BLaER1 treated with 17β-estradiol and CSF1 and Interleukin-3, amounts not matched to agents 10 nM and 100 nM (cell line): ENCODE results near the gene QKI.
"Not testable (repeated sequence)": the region's sequence is repeated elsewhere in the genome, so short reads cannot be mapped to it uniquely, and the experiment has no call there.

Experiments
- H3K27ac ChIP-seq, 11 experiments: shearing (Covaris generic); formaldehyde crosslinking; 2 replicates each; pipeline ENCODE4 v1.8.1; 2022
- H3K27me3 ChIP-seq, 11 experiments: shearing (Covaris generic); formaldehyde crosslinking; 2 replicates each; pipeline ENCODE4 v1.8.1; 2022
- H3K36me3 ChIP-seq, 11 experiments: shearing (Covaris generic); formaldehyde crosslinking; 2 replicates each; pipeline ENCODE4 v1.8.1; 2022
- H3K4me1 ChIP-seq, 10 experiments: shearing (Covaris generic); formaldehyde crosslinking; 2 replicates each; pipeline ENCODE4 v1.8.1; 2022
- H3K4me2 ChIP-seq, 11 experiments: shearing (Covaris generic); formaldehyde crosslinking; 2 replicates each; pipeline ENCODE4 v1.8.1; 2022
- H3K4me3 ChIP-seq, 10 experiments: shearing (Covaris generic); formaldehyde crosslinking; 2 replicates each; pipeline ENCODE4 v1.8.1; 2022
- H3K9ac ChIP-seq, 11 experiments: shearing (Covaris generic); formaldehyde crosslinking; 2 replicates each; pipeline ENCODE4 v1.8.1; 2022
- H3K9me3 ChIP-seq, 11 experiments: shearing (Covaris generic); formaldehyde crosslinking; replicated peaks in 1 of 11; 2 replicates each; pipeline ENCODE4 v1.8.1; 2022
- H4K20me1 ChIP-seq, 11 experiments: shearing (Covaris generic); formaldehyde crosslinking; 2 replicates each; pipeline ENCODE4 v1.8.1; 2022
- Cebpa-rat ChIP-seq, 11 experiments: shearing (Covaris generic); IDR thresholded peaks; 2 replicates each; pipeline ENCODE4 v1.8.1; 2022

QKI gene

GRCh38 chr6:163461696-163462095 lies 47.2 kb downstream of the QKI start:
- TF ChIP-seq Cebpa-rat (IDR thresholded peaks at IDR 0.05), result no peak
- H3K4me1 ChIP-seq, result peaks cover 8 to 52% (median 26%) of the 10 kb centered on the region in 10 experiments; a peak in 19 of 20 replicates
- no peaks in the 10 kb centered on the region for H3K27me3 ChIP-seq
- H3K4me2 ChIP-seq, result no peak overlapping the region
- H3K36me3 ChIP-seq, result peaks cover 71 to 91% (median 78%) of the 10 kb centered on the region in 11 experiments
- no peak overlapping the region for H3K4me3 ChIP-seq
- no peak overlapping the region for H3K9ac ChIP-seq
- H4K20me1 ChIP-seq, result peaks cover 0 to 100% (median 29%) of the 10 kb centered on the region in 11 experiments; a peak in 17 of 22 replicates
- H3K9me3 ChIP-seq, result peaks cover 0 to 56% (median 41%) of the 10 kb centered on the region in 11 experiments; a peak in 17 of 22 replicates
- H3K27ac ChIP-seq, result no peak overlapping the region

- Histone ChIP-seq H3K27ac (no peak overlapping the region), H3K4me1 (peaks cover 8 to 52% (median 20%) of the 10 kb centered on the region in 10 experiments; a peak in 17 of 20 replicates), H3K9ac (no peak overlapping the region), H3K27me3 (no peaks in the 10 kb centered on the region), H3K36me3 (peaks cover 56 to 93% (median 70%) of the 10 kb centered on the region in 11 experiments), H3K9me3 (peaks cover 0 to 65% (median 47%) of the 10 kb centered on the region in 11 experiments; a peak in 18 of 22 replicates), H3K4me3 (no peak overlapping the region), H4K20me1 (peaks cover 0 to 100% (median 17%) of the 10 kb centered on the region in 11 experiments; a peak in 15 of 22 replicates), H3K4me2 (no peak overlapping the region)
- no peak for TF ChIP-seq Cebpa-rat (IDR thresholded peaks at IDR 0.05)
Observed at GRCh38 chr6:163463180-163463579, 48.7 kb downstream of the QKI start.

GRCh38 chr6:163463795-163464194 lies 49.3 kb downstream of the QKI start:
- Histone ChIP-seq H3K9me3 (peaks cover 0 to 71% (median 53%) of the 10 kb centered on the region in 11 experiments; a peak in 19 of 22 replicates), H3K4me2 (no peak overlapping the region), H3K9ac (no peak overlapping the region), H3K4me3 (no peak overlapping the region), H3K4me1 (peaks cover 8 to 52% (median 16%) of the 10 kb centered on the region in 10 experiments; a peak in 17 of 20 replicates), H3K27ac (no peak overlapping the region), H3K36me3 (peaks cover 55 to 93% (median 70%) of the 10 kb centered on the region in 11 experiments), H4K20me1 (peaks cover 0 to 100% (median 11%) of the 10 kb centered on the region in 11 experiments; a peak in 15 of 22 replicates), H3K27me3 (no peaks in the 10 kb centered on the region)
- no peak for TF ChIP-seq Cebpa-rat (IDR thresholded peaks at IDR 0.05)

- no peak for TF ChIP-seq Cebpa-rat (IDR thresholded peaks at IDR 0.05)
- no peak overlapping the region for H3K9ac ChIP-seq
- H3K9me3 ChIP-seq, result peaks cover 13 to 92% (median 79%) of the 10 kb centered on the region in 11 experiments
- H4K20me1 ChIP-seq, result peaks cover 0 to 100% (median 0%) of the 10 kb centered on the region in 11 experiments; a peak in 11 of 22 replicates
- H3K27me3 ChIP-seq, result no peaks in the 10 kb centered on the region
- no peak overlapping the region for H3K27ac ChIP-seq
- H3K4me2 ChIP-seq, result no peak overlapping the region
- peaks cover 0 to 36% (median 0%) of the 10 kb centered on the region in 10 experiments; a peak in 3 of 20 replicates for H3K4me1 ChIP-seq
- peaks cover 74 to 98% (median 88%) of the 10 kb centered on the region in 11 experiments for H3K36me3 ChIP-seq
- no peak overlapping the region for H3K4me3 ChIP-seq
Observed at GRCh38 chr6:163466839-163467390, 52.4 kb downstream of the QKI start.

GRCh38 chr6:163468738-163469137 lies 54.2 kb downstream of the QKI start:
- no peaks in the 10 kb centered on the region for H3K27me3 ChIP-seq
- no peak overlapping the region for H3K4me3 ChIP-seq
- peaks cover 64 to 93% (median 80%) of the 10 kb centered on the region in 11 experiments for H3K36me3 ChIP-seq
- peaks cover 0 to 36% (median 0%) of the 10 kb centered on the region in 10 experiments; a peak in 3 of 20 replicates for H3K4me1 ChIP-seq
- peaks cover 13 to 83% (median 68%) of the 10 kb centered on the region in 11 experiments for H3K9me3 ChIP-seq
- no peak overlapping the region for H3K9ac ChIP-seq
- TF ChIP-seq Cebpa-rat (IDR thresholded peaks at IDR 0.05), result no peak
- peaks cover 0 to 100% (median 7%) of the 10 kb centered on the region in 11 experiments; a peak in 11 of 22 replicates for H4K20me1 ChIP-seq
- H3K27ac ChIP-seq, result no peak overlapping the region
- peak overlapping the region in 1 of 11 experiments; percentile 14; a peak in 1 of 22 replicates for H3K4me2 ChIP-seq

GRCh38 chr6:163469459-163469985 lies 55.0 kb downstream of the QKI start:
- Histone ChIP-seq H3K4me2 (0 out of 22 replicates have a peak overlapping the region, but pooled peaks of 1 of the 11 experiments have one; percentile 14), H3K27me3 (no peaks in the 10 kb centered on the region), H4K20me1 (peaks cover 0 to 100% (median 11%) of the 10 kb centered on the region in 11 experiments; a peak in 15 of 22 replicates), H3K9me3 (peaks cover 13 to 76% (median 61%) of the 10 kb centered on the region in 11 experiments), H3K27ac (no peak overlapping the region), H3K36me3 (peaks cover 56 to 88% (median 72%) of the 10 kb centered on the region in 11 experiments), H3K9ac (no peak overlapping the region), H3K4me3 (no peak overlapping the region), H3K4me1 (peaks cover 0 to 36% (median 0%) of the 10 kb centered on the region in 10 experiments; a peak in 3 of 20 replicates)
- no peak for TF ChIP-seq Cebpa-rat (IDR thresholded peaks at IDR 0.05)

GRCh38 chr6:163470611-163471010 lies 56.1 kb downstream of the QKI start:
- no peak overlapping the region for H3K4me3 ChIP-seq
- peaks cover 46 to 84% (median 65%) of the 10 kb centered on the region in 11 experiments for H3K36me3 ChIP-seq
- no peak overlapping the region for H3K9ac ChIP-seq
- peaks cover 13 to 65% (median 51%) of the 10 kb centered on the region in 11 experiments for H3K9me3 ChIP-seq
- H3K4me1 ChIP-seq, result peaks cover 0 to 36% (median 0%) of the 10 kb centered on the region in 10 experiments; a peak in 3 of 20 replicates
- H4K20me1 ChIP-seq, result peaks cover 0 to 100% (median 14%) of the 10 kb centered on the region in 11 experiments; a peak in 14 of 22 replicates
- TF ChIP-seq Cebpa-rat (IDR thresholded peaks at IDR 0.05), result no peak
- no peak overlapping the region for H3K4me2 ChIP-seq
- H3K27ac ChIP-seq, result no peak overlapping the region
- no peaks in the 10 kb centered on the region for H3K27me3 ChIP-seq

- Histone ChIP-seq H3K27me3 (no peaks in the 10 kb centered on the region), H3K4me3 (no peak overlapping the region), H3K9me3 (peaks cover 13 to 51% (median 39%) of the 10 kb centered on the region in 11 experiments), H3K4me1 (peaks cover 0 to 5% (median 0%) of the 10 kb centered on the region in 10 experiments; a peak in 2 of 20 replicates), H3K27ac (no peak overlapping the region), H3K36me3 (peaks cover 48 to 85% (median 62%) of the 10 kb centered on the region in 11 experiments), H3K4me2 (no peak overlapping the region), H4K20me1 (peaks cover 5 to 100% (median 30%) of the 10 kb centered on the region in 11 experiments; a peak in 14 of 22 replicates), H3K9ac (no peak overlapping the region)
- TF ChIP-seq Cebpa-rat (IDR thresholded peaks at IDR 0.05), result no peak
Observed at GRCh38 chr6:163474581-163474980, 60.1 kb downstream of the QKI start.

- H3K4me1 ChIP-seq, H3K27me3 ChIP-seq, H3K9ac ChIP-seq, H3K27ac ChIP-seq, H3K4me2 ChIP-seq, H3K4me3 ChIP-seq: not testable (repeated sequence)
- peaks cover 50 to 85% (median 65%) of the 10 kb centered on the region in 11 experiments for H3K36me3 ChIP-seq
- H3K9me3 ChIP-seq, result peaks cover 0 to 30% (median 18%) of the 10 kb centered on the region in 11 experiments; a peak in 13 of 22 replicates
- H4K20me1 ChIP-seq, result peaks cover 6 to 100% (median 41%) of the 10 kb centered on the region in 11 experiments; a peak in 16 of 22 replicates
Observed at GRCh38 chr6:163476946-163477345, 62.4 kb downstream of the QKI start.
